NCI-H2107 (cell line): Measurements from ENCODE around the gene NR5A1.

ENCODE experiments used
- DNase-seq: peaks from one replicate; lab custom pipeline; 2025; lab: John Stamatoyannopoulos, UW

Gene NR5A1

GRCh38 chr9:124514125-124514524 lies 6.9 kb upstream of the NR5A1 start:
- no peak for DNase-seq

- DNase-seq, result no peak
Observed at GRCh38 chr9:124513376-124513994, 6.3 kb upstream of the NR5A1 start.

- DNase-seq, result no peak
Observed at GRCh38 chr9:124512806-124513204, 5.6 kb upstream of the NR5A1 start.

- no peak for DNase-seq
Observed at GRCh38 chr9:124511891-124512805, 4.9 kb upstream of the NR5A1 start.

GRCh38 chr9:124511426-124511840 lies 4.2 kb upstream of the NR5A1 start:
- no peak for DNase-seq

GRCh38 chr9:124510650-124511425 lies 3.6 kb upstream of the NR5A1 start:
- no peak for DNase-seq

- DNase-seq, result no peak
Observed at GRCh38 chr9:124507880-124508423, 753 bp upstream of the NR5A1 start.

GRCh38 chr9:124506433-124506832 lies 766 bp downstream of the NR5A1 start:
- DNase-seq, result no peak

- DNase-seq, result no peak
Observed at GRCh38 chr9:124505901-124506346, 1.3 kb downstream of the NR5A1 start.

GRCh38 chr9:124505006-124505900 lies 1.9 kb downstream of the NR5A1 start:
- DNase-seq, result no peak

- DNase-seq, result no peak
Observed at GRCh38 chr9:124504530-124505005, 2.6 kb downstream of the NR5A1 start.

GRCh38 chr9:124503713-124504529 lies 3.3 kb downstream of the NR5A1 start:
- no peak for DNase-seq

GRCh38 chr9:124502711-124503702 lies 4.2 kb downstream of the NR5A1 start:
- no peak for DNase-seq

- no peak for DNase-seq
Observed at GRCh38 chr9:124501771-124502320, 5.4 kb downstream of the NR5A1 start.

GRCh38 chr9:124500796-124501611 lies 6.2 kb downstream of the NR5A1 start:
- no peak for DNase-seq

- DNase-seq, result no peak
Observed at GRCh38 chr9:124500028-124500795, 7.0 kb downstream of the NR5A1 start.

- no peak for DNase-seq
Observed at GRCh38 chr9:124499216-124499615, 8.0 kb downstream of the NR5A1 start.
